NT2/D1 (cell line): ENCODE results near the gene PBX1.

Experiments
- SUZ12 ChIP-seq: IDR thresholded peaks from 2 replicates; pipeline ENCODE4 v1.6.1; 2011; ENCODE audit not compliant: insufficient read length, insufficient read depth; ENCODE audit errors: extremely low read depth
- YY1 ChIP-seq: IDR thresholded peaks from 2 replicates; pipeline ENCODE4 v1.6.1; 2011; ENCODE audit not compliant: insufficient read length, insufficient read depth
- ZNF274 ChIP-seq: IDR thresholded peaks from 2 replicates; pipeline ENCODE4 v1.6.1; 2011; ENCODE audit warnings: mild to moderate bottlenecking, low read depth, low read length

GRCh38 chr1:164629971-164630370 is 71.0 kb downstream of the PBX1 start:
- TF ChIP-seq ZNF274, result no peak
- no peak for TF ChIP-seq SUZ12
- TF ChIP-seq YY1, result no peak
